Measurements from ENCODE around the gene RTTN. TPM values are rescaled to one million over a fixed set of nuclear protein-coding genes. Genes with fewer than 3 reads are reported as not detected.

RTTN gene
- total and polyA plus RNA-seq, 10 of the 15 experiments (the other 5 are each of a cell fraction or from before 2014, with no cell fraction given), result 9.4 to 36.6 (median 15.7) TPM

GRCh38 chr18:69956057-69956456 is 249.4 kb downstream of the RTTN start (continued):
- TF ChIP-seq, protein P1, sequence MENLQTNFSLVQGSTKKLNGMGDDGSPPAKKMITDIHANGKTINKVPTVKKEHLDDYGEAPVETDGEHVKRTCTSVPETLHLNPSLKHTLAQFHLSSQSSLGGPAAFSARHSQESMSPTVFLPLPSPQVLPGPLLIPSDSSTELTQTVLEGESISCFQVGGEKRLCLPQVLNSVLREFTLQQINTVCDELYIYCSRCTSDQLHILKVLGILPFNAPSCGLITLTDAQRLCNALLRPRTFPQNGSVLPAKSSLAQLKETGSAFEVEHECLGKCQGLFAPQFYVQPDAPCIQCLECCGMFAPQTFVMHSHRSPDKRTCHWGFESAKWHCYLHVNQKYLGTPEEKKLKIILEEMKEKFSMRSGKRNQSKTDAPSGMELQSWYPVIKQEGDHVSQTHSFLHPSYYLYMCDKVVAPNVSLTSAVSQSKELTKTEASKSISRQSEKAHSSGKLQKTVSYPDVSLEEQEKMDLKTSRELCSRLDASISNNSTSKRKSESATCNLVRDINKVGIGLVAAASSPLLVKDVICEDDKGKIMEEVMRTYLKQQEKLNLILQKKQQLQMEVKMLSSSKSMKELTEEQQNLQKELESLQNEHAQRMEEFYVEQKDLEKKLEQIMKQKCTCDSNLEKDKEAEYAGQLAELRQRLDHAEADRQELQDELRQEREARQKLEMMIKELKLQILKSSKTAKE (IDR thresholded peaks at IDR 0.05; ENCODE audit: low read depth, poor library complexity, severe bottlenecking), result no peak
- TF ChIP-seq RBBP5 (conservative IDR thresholded peaks at IDR 0.05), result no peak

DNA sequence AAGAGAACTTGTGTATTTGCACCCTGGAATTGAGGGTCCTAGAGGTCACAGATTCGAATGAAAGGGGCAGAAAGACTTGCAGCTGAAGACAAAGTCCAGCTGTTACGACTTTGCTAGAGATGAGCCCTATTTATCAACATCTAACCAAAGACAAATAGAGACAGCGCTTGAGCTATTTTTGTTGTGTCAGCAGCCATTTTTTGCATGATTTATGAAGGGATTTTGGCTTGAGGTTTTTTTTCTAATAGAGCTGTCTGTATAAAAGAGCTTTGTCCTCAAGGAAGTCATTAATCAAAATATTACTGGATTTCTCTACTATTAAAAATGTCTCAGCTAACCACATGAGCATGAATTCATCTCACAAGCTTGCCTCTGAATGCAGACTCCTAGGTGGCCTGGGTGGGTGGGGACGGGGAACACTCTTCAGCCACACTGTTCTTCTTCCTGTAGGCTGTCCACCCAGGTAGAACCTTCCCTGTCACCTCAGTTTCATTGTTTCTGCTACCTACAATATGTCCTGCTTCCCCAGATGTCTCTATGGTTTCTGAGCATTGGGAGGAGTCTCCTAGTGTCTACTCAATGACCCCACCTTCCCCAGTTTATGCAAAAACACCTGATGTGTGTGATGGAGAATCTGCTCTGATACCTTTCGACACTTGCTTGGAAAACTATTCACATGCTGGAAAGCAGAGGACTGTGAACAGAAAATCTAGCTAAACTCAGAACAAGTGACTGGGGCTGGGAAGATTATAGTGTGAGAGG is 250.6 kb downstream of the RTTN start:
- no peaks in the 10 kb centered on the region for H3K79me2 ChIP-seq (ENCODE audit: control insufficient read depth, insufficient read depth, low read length)
- WGBS (ENCODE audit: insufficient coverage, insufficient replicate concordance, low lambda C conversion rate, missing lambda C conversion rate), result 82% methylated on average over 5 of the region's 5 CpGs
- no peak overlapping the region for H2AFZ ChIP-seq (ENCODE audit: control insufficient read depth, low read depth, low read length)
- H3K27me3 ChIP-seq (replicated peaks in 1 of 2; ENCODE audit: control insufficient read depth in 2 of 2, insufficient read depth in 2 of 2, low read length in 1 of 2), result no peaks in the 10 kb centered on the region
- H3K4me1 ChIP-seq (ENCODE audit: control insufficient read depth, insufficient read depth, low read length), result peaks cover 43% of the 10 kb centered on the region
- SMC1A ChIA-PET (ENCODE audit: uncharacterized antibody, unreplicated experiment), result interaction anchor here (0.7 to 1.5 kb wide), 7 partner anchors 27 to 82 kb away, joined by 3 to 6 read pairs (median 3); no protein-coding TSS in a partner anchor
- POLR2A ChIA-PET, result interaction anchor here (1.0 kb wide), 1 partner anchor 16 kb away, joined by 3 read pairs; no protein-coding TSS in a partner anchor
- peak overlapping the region; percentile 34; the same call in 1 of the 2 replicates for H3K4me2 ChIP-seq (ENCODE audit: control insufficient read depth, insufficient read depth)
- DNase-seq (ENCODE audit: low read depth, low spot score) (no peak), ATAC-seq (peak; percentile 44), FAIRE-seq (no peak)
- no peak overlapping the region for H3K9ac ChIP-seq (ENCODE audit: control insufficient read depth, insufficient read depth, low read length)
- no TSS peak for BruUV-seq (replicated peaks)
- H4K20me1 ChIP-seq (ENCODE audit: control insufficient read depth, insufficient read depth), result no peaks in the 10 kb centered on the region
- no peak overlapping the region for H3K4me3 ChIP-seq
- RAD21 ChIA-PET (ENCODE audit: unreplicated experiment), result interaction anchor here (0.8 to 1.3 kb wide), 5 partner anchors 19 to 82 kb away, joined by 3 to 5 read pairs (median 3); no protein-coding TSS in a partner anchor
- intact Hi-C loops (cut with micrococcal nuclease; ENCODE audit: unreplicated experiment), result no loop called here
- CTCF ChIA-PET, result interaction anchor here (0.9 kb wide), 1 partner anchor 88 kb away, joined by 3 read pairs; no protein-coding TSS in a partner anchor
- H3K36me3 ChIP-seq (ENCODE audit: control insufficient read depth in 2 of 2, insufficient read depth in 2 of 2, low read length in 1 of 2), result no peaks in the 10 kb centered on the region; a peak in 1 of 4 replicates
- in situ Hi-C loops (cut with MboI), result no loop called here
- H3K9me3 ChIP-seq (replicated peaks; ENCODE audit: control insufficient read depth, insufficient read depth, low read length), result no peaks in the 10 kb centered on the region; the same call in 2 of the 3 replicates
- H3K27ac ChIP-seq (ENCODE audit: control insufficient read depth, insufficient read depth), result peak overlapping the region; percentile 58
- TF ChIP-seq, protein P2, sequence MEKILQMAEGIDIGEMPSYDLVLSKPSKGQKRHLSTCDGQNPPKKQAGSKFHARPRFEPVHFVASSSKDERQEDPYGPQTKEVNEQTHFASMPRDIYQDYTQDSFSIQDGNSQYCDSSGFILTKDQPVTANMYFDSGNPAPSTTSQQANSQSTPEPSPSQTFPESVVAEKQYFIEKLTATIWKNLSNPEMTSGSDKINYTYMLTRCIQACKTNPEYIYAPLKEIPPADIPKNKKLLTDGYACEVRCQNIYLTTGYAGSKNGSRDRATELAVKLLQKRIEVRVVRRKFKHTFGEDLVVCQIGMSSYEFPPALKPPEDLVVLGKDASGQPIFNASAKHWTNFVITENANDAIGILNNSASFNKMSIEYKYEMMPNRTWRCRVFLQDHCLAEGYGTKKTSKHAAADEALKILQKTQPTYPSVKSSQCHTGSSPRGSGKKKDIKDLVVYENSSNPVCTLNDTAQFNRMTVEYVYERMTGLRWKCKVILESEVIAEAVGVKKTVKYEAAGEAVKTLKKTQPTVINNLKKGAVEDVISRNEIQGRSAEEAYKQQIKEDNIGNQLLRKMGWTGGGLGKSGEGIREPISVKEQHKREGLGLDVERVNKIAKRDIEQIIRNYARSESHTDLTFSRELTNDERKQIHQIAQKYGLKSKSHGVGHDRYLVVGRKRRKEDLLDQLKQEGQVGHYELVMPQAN (conservative IDR thresholded peaks at IDR 0.05), result no peak
- no peak for TF ChIP-seq HCFC1 (IDR thresholded peaks at IDR 0.05; ENCODE audit: low read length)
- TF ChIP-seq CEBPB (IDR thresholded peaks at IDR 0.05; ENCODE audit: borderline replicate concordance in 1 of 2, low read depth in 2 of 2, low read length in 2 of 2), result no peak
- no peak for TF ChIP-seq ZNF274 (IDR thresholded peaks at IDR 0.05; ENCODE audit: insufficient read depth, insufficient read length)
- no peak for TF ChIP-seq WRNIP1 (IDR thresholded peaks at IDR 0.05; ENCODE audit: borderline replicate concordance, low read depth, low read length)
- TF ChIP-seq ZNF592 (IDR thresholded peaks at IDR 0.05), result no peak
- 0 out of 2 replicates have a peak, but pooled peaks have one; percentile 24 for TF ChIP-seq TCF12 (IDR thresholded peaks at IDR 0.05; ENCODE audit: low read depth, low read length)
